Fibroblast of skin of abdomen (primary cell): ENCODE results near the gene MDFIC2.
"Not testable (repeated sequence)": the region's sequence is repeated elsewhere in the genome, so short reads cannot be mapped to it uniquely, and the experiment has no call there.

Experiments
- DNase-seq: peaks from one replicate; pipeline ENCODE4 v3.0.0-alpha.2; 2013

MDFIC2 gene

DNA sequence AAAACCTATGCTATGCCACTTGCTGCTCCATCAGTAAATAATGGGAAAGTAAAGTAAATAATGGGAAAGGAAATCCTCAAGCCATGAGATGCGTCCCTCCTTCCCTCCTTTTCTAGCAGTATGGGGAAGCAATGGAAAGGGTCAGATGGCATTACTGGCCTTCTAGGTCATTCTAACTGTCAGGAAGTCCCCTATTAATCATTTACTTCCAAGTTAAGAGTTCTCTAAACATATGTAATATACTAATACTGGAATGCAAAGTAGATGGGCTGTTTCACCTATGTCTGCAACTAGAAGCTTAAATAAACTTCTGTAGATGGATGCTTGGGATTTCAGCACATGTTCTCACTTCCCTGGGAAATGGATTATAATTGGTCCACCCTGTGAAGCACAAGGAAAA is 55.9 kb downstream of the MDFIC2 start:
- DNase-seq = no peak

DNA sequence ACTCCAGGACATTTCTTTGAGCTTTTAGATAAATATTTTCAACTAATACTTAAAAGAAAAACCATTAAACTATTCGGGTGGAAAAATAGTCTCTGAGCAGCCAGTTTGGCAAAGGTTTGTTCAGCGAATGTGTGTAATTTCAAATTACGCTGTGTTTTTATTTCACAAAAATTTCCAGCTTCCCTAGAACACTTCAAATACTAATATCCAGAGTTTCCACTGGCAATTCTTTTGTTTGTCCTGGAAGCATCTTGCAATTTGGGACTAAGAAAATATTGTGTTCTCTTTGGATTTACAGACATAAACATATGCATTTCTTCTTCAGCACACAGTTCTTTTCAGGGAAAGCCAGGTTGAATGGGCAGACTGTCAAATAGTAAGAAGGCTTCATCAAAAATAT is 61.9 kb downstream of the MDFIC2 start:
- no peak for DNase-seq

DNA sequence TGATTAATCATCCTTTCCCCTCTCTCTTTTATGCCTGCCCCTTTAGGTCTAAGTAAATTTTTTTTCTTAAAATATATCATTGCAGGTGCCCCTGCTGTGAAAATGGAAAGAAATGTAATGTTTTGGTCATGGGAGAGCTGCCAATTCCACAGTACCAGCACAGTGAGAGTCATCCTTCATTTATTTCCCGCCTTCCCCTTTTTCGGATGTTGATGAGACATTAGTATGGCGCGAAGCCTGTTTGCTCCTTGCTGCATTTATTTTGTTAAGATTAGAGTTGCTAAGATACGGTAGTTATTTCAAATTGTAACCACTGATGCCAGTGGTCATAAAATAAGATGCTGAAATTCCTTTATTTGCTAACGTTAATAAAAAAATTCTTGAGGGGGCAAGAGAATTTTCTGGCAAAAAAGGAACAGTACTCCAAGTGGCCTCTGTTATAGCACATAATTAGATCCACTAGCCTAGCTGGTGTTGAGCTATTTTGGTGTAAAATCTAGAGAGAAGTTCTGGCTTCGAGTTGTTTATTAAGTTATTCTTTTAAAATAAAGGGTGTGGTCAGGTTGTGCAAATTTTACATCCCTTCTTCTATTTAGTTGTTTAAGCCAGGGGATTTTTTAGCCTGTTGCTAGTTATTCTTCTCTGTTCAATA is 62.8 kb downstream of the MDFIC2 start:
- DNase-seq = no peak

DNA sequence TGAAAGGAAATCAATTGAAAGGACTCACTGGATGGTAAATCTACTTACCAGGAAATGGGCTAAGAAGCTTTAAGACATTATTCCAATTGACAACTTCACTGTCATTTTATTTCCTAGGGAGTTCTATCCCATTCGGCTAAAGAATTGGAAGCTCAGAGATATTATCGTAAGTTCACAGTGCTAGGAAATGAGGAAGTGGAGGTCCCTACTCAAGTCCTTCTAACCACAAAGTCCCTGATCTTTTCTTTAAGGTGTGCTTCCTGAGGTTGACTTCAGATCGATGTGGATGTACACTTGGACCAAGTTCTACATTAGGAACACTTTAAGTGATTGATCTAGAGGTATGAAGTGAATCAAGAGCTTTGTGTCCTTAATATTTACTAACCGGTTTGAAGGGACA is 63.6 kb downstream of the MDFIC2 start:
- DNase-seq = no peak

DNA sequence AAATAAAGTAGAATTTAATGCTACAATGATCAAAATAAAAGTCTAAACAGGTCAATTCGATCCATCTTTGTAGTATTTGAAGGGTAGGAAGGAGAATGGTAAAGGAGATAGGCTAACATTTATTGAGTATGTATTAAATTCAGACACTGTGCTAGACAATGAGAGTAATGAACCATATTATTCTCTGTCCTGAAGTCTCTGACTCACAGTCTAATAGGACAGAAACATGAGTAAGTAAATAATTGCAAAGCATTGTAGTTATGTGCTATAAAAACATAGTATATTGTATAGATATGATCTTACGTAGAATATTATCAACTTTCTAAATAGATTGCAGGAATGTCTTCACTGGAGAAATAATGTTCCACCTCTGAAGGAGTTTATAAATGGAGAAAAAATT is 64.5 kb downstream of the MDFIC2 start:
- DNase-seq = no peak

DNA sequence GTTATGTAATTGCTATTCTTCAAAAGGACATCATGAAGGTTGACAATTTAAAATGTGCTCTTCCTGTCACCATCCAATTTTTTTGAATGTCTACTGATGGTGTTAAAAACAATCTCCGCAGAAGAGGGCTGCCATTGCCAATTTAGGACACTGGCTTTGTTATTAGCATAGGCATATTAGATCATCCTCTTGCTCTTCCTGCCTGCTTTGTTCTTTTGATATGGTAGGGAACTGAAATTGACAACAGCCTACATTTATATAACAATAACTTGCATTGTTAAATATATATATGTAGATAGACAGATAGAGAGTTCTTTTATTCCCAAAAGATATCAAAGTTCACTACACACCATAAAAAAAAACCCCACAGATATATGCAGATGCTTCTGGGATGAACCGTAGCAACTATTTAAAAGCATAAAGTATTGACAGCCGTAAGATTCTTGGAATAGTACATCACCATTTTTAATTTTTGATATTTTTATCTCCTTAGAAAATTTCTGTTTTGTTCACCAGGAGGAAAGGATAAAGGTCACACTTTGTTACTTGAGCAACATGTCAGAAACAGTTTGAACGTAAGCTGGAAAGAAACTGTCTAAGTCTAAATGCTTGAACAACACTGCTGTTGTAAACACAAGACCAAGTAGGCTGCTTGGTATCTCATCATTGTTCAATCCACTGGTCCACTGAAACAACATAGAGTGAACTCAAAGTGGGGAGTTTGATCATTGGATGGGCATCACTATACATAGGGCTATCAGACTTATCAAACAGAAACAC is 66.5 kb downstream of the MDFIC2 start:
- DNase-seq = no peak

DNA sequence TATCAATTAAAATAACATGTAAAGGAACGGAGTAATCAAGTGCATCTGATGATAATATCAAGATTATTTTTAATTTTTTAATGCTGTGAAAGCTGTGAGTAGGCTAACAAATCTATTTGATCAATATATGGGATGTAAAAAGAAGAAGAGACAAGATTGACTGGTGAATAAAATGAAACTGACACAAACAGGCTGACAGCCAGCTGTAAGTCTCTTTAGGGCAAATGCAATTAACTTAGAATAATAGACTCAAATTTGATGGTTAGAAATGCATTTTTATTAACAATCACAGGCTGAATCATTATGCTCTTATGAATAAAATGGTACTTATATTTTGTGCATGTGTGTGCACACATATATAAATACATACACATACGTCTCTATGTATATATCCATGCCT is 68.0 kb downstream of the MDFIC2 start:
- no peak for DNase-seq

DNA sequence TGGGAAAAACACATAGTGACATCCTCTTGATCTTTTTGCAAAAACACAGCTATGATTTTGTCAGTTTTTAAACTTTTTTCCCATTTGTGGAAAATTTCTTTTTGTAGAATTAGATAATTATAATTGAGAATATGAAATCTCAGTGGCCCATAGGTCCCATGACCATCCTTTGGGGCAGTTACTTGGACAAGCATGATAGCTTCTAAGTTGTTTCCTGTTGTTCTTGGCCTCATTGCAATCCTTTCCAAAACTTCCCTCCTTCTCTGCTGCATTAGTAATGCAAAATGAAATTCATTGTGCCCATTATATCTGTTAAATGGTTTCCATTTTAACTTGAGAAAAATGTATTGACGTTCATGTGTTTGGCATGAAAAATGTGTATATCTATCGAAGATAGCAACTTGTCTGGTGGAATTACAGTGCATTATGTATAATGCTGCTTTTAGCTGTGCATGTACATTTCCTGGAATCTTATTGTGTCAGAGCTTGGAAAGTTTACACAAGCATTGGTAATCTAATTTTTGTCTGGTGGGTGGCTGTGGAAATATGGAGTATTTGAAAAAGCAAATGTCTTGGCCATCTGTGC is 70.0 kb downstream of the MDFIC2 start:
- DNase-seq = no peak

DNA sequence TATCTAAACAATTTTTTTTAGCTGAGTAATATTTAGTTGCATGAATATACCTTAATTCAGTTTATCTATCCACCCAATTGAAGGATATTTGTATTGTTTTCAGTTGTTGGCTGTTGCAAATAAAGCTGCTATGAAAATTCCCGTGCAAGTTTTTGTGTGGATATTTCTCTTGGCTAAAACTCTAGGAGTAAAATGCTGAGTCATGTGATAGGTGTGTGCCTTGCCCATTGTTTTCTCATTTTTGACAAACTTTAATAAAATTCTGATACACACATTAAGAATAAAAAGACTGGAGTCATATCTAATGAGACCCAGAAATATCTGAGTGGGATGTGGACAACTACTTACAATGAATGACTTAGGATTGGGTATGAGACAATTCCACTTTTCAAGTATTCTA is 78.6 kb downstream of the MDFIC2 start:
- no peak for DNase-seq

DNA sequence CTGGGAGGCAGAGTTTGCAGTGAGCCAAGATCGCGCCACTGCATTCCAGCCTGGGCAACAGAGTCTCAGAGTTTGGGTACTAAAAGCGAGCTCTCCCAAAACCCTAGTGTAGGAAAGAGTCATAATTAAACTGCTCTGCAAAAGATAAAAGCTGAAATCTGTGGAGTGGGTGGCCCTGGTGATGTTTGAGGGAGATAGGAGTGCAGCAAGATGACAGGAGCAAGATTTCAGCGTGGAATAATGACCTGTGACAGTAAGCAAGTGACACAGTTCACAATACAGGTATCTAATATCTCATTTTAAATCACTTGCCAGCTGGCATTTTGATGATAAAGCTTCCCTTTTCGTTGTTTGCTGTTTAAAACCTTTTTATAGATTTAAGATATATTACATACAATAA is 79.3 kb downstream of the MDFIC2 start:
- no peak for DNase-seq

DNA sequence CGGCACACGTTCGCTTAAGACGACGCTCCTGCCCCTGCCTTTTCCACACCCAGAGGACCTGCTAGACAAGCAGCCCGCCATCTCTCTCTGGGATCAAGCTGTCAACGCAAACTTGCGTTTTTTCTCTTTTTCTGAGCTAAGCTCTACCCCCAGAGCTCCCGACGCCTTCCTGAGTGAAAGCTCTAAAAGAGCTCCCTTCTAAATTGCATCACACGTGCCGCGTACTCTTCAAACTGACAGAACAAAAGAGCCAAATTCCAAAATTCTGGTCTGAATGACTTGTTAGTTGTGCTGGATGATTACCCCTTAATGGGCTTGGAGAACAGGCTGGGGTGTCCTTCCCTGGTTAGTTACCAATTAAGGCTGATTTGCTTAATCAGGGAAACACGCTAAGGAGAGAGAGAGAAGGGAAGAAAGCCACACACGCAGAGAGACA is 81.2 kb downstream of the MDFIC2 start:
- DNase-seq = no peak

DNA sequence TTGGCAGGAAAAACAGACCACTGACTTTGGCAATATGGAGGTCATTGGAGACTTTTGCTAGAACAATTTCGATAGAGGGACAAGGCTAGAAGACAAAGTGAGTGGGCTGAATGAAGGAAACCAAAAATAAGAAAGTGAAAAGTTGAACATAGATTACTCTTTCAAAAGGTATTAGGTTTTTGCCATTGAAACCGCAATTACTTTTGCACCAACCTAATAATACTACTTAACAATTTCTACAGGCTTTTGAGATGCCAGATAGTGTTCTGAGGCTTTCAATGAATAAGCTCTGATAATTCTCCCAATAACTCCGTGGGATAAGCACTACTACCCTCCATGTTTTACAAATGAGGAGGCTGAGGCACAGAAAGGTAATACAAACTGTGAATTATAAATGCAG is 85.0 kb downstream of the MDFIC2 start:
- DNase-seq = no peak

DNA sequence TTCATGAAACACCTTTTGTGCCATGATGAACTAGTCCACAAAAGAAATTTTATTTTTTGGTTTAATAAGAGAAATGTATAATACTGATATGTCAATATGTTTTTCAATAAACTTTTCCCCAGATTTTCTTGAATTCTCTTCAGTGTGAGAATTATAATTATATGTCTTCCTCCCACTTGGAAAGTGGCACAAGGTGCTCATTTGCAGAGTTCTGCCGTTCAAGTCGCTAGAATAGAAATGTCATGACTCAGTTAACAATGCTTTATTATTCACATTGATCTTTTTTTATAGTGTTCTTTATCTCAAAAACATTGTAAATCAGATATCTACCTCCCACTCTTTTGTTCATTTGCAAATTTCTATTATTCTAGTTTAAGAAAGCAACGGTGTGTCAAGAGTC is 87.3 kb downstream of the MDFIC2 start:
- DNase-seq = no peak

DNA sequence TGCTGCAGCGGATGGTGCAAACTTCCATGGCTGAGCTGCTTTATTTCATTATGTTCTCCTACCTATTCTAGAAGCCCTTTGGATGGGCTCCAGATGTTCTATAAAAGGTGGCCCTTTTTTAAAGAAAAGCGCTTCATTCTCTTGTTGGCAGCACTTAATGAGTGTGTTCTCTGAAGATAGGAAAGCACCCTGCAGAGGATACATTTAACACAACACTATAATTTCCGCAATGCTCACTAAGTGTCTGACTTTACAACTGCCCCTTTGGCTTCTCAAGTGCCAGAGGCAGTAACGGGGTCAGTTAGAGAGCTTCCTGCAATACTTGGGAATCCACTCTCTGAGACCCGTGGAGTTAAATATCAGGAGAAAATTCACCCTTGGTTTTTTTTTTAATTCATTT is 88.1 kb downstream of the MDFIC2 start:
- DNase-seq = no peak

DNA sequence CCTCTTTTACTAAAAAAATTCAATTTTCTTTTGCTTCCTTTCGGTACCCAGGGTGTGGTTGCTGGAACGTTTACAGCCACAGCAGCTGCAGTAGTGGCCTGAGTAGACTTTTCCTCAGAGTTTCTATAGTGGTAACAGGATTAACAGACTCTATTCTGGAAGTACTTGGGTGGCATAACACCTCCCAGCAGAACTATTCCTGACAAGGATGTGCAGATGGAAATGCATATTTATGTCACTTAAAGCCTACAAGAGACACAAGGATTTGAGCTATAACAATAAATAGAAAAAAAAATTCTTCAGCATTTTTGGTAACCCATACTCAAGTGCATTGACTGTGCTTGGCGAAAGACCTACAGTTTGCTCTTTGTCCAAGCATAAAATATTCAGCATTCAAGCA is 94.0 kb downstream of the MDFIC2 start:
- DNase-seq = no peak

DNA sequence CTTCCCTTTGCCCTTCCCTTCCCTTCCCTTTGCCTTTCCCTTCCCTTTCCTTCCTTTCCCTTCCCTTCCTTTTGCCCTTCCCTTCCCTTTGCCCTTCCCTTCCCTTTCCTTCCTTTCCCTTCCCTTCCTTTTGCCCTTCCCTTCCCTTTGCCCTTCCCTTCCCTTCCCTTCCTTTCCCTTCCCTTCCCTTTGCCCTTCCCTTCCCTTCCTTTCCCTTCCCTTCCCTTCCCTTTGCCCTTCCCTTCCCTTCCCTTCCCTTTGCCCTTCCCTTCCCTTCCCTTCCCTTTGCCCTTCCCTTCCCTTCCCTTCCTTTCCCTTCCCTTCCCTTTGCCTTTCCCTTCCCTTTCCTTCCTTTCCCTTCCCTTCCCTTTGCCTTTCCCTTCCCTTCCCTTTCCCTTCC is 101.2 kb downstream of the MDFIC2 start:
- DNase-seq = not testable (repeated sequence)

DNA sequence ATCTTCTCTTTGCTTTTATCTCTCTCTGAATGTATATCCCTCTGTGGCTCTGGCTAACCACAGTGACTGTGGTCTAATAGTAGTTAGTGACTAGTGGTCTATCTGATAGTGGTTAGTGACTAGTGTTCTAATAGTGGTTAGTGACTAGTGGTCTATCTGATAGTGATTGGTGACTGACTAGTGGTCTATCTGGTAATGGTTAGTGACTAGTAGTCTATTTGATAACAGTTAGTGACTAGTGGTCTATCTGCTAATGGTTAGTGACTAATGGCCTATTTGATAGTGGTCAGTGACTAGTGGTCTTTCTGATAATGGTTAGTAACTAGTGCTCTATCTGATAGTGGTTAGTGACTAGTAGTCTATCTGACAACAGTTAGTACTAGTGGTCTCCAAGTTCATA is 110.5 kb downstream of the MDFIC2 start:
- DNase-seq = no peak

DNA sequence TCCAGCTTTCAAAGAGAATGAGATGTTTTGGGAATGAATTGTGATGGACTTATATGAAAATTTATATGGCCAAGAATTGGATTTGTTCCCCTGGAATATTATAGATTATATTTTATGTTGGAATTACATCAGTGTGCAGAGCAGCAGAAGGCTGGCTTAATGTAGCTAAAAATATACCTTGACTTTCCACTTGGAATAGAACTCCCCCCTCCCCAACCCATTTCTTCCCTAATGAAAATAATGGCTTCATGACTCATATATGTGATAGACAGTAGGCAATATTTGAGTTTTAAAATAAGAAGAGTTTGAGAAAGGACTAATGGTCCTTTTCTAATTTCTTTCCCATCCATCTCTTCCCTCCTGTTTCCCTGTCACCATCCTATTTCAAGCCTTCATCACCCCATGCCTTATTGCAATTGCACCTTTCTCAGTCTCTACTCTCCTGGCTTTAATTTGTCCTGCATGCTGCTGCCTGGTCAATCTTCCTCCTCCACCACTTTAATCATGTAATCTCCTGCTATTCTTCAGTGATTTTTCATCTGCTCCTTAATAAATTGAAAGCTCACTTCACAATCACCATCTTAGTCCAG is 122.5 kb downstream of the MDFIC2 start:
- DNase-seq = no peak

DNA sequence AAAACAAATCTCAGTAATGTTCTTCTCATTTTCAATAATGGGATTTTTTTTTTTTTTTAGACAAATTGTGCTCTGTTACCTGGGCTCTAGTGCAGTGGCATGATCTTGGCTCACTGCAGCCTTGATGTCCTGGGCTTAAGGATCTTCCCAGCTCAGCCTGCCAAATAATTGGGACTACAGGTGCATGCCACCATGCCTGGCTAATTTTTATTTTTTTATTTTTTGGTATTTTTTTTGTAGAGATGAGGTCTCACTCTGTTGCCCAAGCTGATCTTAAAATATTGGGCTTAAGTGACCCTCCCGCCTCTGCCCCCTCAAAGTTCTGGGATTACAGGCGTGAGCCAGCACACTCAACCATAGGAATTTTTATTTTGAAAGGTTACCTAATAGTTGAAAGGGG is 126.2 kb downstream of the MDFIC2 start:
- no peak for DNase-seq

DNA sequence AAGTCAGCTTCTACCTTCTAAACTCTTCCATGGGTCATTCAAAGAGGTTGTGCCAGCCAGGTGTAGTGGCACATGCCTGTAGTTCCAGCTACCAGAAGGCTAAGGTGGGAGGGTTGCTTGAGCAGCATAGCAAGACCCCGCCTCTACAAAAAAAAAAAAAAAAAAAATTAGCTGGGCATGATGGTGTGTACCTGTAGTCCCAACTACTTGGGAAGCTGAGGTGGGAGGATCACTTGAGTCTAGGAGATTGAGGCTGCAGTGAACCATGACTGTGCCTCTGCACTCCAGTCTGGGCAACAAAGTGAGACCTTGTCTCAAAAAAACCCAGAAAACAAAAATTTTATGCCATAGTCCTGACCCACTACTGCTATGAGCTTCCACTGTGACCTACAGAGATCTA is 126.8 kb downstream of the MDFIC2 start:
- no peak for DNase-seq

DNA sequence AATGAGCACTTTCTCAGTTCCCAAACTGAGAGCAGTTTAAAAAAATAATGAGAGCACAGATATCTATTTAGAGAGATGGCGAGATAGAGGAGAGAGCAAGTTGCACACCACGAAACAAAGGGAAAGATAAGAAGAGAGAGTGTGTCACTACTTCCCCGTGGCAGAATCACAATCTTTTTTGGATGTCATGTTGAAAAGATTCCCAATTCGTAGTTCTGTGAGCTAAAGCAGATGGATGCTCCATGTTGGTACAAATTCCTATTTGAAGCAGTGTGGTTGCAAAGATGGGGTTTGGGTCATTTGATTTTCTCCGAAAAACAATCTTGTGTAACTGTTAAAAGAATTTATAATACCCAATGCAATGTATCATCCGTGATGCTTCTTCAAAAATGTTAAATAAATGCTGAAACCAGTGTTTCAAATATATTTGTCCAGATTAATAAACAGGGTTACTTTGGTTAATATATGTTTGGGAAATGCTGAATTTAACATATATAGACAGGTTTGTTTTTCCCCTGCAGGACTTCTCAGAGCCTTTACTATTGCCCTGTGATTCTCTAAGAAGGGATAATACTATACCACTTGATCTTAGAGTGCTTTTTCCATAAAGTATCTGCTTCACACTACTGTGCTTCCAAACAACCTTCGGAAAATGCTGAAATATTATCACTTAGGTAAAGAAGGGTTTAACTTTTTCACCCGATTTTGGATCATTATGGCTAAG is 128.5 kb downstream of the MDFIC2 start:
- DNase-seq = no peak

DNA sequence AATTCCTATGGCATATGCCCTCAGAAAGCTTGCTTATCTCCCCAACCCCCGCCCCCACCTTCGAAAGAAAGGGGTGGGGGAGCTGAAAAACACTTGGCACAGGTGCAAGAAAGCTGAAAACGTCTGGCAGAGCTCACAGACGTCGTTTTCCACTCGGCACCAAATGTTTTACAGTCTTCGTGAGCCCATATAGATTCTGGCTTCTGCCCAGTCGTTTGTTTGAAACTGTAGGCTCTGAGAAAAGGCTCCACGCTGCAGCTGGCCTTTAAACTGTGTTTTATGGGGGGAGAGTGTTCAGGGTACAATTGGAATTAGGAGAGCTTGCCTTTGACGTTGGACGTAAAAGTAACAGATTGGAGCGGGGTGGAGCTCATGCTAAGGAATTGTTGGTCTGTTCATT is 130.3 kb downstream of the MDFIC2 start:
- DNase-seq = no peak

DNA sequence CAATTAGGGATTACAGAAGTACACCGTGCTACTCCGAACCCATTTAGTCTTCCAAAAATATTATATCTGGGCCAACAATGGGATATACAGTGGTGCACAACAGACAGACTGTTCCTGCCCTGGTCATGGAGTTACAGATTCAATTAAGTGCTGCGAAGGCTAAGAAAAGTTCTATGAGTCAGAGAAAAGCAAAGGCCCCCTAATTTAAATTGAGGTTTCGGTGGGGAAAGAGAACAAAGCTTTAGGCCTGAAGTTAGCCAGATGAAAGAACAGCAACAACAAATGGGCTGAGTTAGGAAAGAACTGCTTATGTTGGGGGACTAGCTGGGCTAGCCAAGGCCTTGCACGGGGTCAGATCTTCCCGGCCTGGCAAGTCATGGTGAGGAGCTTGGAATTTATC is 131.8 kb downstream of the MDFIC2 start:
- DNase-seq = no peak
